Measurements from ENCODE around the gene ACACB.

ACACB gene

DNA sequence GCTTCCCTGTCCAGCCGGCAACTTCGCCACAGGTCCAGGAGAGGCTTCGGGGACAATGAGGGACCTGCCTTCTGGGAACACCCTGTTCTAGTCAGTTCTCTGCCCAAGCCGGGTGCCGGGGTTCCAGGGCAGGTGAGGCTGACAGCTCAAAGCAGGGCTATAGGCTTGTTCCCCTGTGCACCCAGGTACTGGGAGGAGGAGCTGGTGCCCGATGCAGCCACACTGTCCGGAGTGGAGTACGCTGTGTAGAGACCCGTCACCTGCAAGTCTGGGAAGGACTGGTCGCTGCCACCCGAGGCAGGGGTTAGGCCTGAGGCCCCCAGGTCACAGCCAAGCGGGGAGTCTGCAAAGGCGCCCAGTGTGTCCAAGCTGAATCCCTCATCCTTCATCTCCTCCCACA lies 163.1 kb downstream of the ACACB start:
- Histone ChIP-seq H3K9me3 (ENCODE audit: low read length) (no peaks in the 10 kb centered on the region), H3K27me3 (ENCODE audit: insufficient read depth, low read length) (peaks cover 2% of the 10 kb centered on the region), H3K4me3 (ENCODE audit: low read length) (no peak overlapping the region), H3K36me3 (ENCODE audit: insufficient read depth, low read length) (no peaks in the 10 kb centered on the region), H3K4me1 (ENCODE audit: insufficient read depth, low read length) (no peaks in the 10 kb centered on the region), H2AFZ (ENCODE audit: low read depth, low read length) (no peak overlapping the region)

DNA sequence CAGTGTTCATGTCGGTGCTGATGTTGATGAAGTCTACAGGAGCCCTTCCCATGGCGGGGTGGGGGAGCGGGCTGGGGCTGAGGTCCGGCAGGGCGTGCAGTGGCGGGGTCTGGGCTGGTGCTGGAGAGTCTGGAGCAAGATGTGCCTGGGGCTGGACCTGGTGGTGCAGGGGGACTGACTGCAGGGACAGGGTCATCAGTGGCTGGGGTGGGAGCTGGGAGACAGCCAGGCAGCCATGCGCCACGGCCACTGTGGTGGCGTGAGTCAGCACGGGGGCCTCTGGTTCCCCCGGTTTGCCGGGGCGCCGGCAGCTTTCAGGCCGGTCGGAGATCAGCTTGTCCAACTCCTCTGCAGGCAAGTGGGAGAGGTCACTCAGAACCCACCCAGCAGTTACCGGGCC lies 165.1 kb downstream of the ACACB start:
- H3K4me1 ChIP-seq (ENCODE audit: insufficient read depth, low read length), result no peaks in the 10 kb centered on the region
- H3K27me3 ChIP-seq (ENCODE audit: insufficient read depth, low read length), result peaks cover 2% of the 10 kb centered on the region
- H2AFZ ChIP-seq (ENCODE audit: low read depth, low read length), result no peak overlapping the region
- no peaks in the 10 kb centered on the region for H3K36me3 ChIP-seq (ENCODE audit: insufficient read depth, low read length)
- no peak overlapping the region for H3K4me3 ChIP-seq (ENCODE audit: low read length)
- H3K9me3 ChIP-seq (ENCODE audit: low read length), result no peaks in the 10 kb centered on the region

DNA sequence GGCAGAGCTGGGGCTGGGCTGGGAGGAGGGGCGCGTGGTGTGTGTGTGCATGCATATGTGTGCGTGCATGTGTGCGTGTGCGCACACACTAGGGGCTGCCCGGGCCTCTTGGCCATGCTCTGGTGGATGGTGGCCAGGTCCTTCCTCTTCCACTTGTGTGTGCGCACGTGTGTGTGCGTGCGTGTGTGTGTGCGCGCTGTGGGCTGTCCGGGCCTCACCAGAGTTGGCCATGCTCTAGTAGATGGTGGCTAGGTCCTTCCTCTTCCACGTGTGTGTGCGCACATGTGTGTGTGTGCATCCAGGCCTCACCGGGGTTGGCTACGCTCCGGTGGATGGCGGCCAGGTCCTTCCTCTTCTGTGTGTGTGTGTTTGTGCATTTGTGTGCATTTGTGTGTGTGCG lies 168.0 kb downstream of the ACACB start:
- no peaks in the 10 kb centered on the region for H3K4me1 ChIP-seq (ENCODE audit: insufficient read depth, low read length)
- H3K9me3 ChIP-seq (ENCODE audit: low read length), result no peaks in the 10 kb centered on the region
- no peaks in the 10 kb centered on the region for H3K27me3 ChIP-seq (ENCODE audit: insufficient read depth, low read length)
- H3K4me3 ChIP-seq (ENCODE audit: low read length), result no peak overlapping the region
- H3K36me3 ChIP-seq (ENCODE audit: insufficient read depth, low read length), result no peaks in the 10 kb centered on the region
- H2AFZ ChIP-seq (ENCODE audit: low read depth, low read length), result no peak overlapping the region

DNA sequence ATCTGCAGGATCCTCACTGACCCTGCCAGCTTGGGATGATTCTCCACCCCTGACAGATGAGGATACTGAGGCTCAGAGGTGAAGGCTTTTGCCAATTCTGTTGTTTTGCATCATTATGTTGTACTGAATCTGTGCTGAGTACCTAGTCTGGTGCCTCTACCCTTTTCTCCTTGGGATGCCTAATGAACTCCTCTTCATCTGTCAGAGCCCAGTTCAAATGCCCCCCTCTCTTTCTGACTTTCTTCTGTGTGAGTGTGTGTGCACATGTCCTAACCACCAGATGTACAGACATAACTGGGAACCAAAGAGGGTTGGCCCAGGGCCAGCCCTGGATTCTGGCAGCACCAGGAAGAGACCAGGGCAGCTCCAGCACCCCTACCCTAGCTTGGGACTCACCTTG lies 169.9 kb downstream of the ACACB start:
- no peak overlapping the region for H2AFZ ChIP-seq (ENCODE audit: low read depth, low read length)
- H3K4me1 ChIP-seq (ENCODE audit: insufficient read depth, low read length), result peaks cover 8% of the 10 kb centered on the region
- H3K36me3 ChIP-seq (ENCODE audit: insufficient read depth, low read length), result no peaks in the 10 kb centered on the region
- H3K9me3 ChIP-seq (ENCODE audit: low read length), result no peaks in the 10 kb centered on the region
- no peaks in the 10 kb centered on the region for H3K27me3 ChIP-seq (ENCODE audit: insufficient read depth, low read length)
- no peak overlapping the region for H3K4me3 ChIP-seq (ENCODE audit: low read length)

DNA sequence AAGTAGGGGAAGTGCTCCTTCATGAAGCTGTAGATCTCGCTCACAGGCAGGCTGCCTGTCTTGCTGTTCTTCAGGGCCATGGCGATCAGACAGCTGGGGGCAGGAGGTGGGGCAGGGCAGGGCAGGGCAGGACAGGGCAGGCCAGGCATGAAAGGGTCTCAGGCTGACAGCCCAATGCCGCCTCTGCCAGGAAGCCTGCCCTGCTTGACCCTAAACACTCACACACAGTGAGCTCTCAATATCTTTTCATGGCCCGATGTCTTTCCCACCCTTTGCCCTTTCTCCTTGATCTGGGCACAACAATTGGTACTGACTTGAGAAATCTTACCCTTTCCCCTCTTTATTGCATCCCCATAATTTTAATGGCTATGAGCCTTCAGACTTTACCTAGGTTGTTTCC lies 170.3 kb downstream of the ACACB start:
- H3K9me3 ChIP-seq (ENCODE audit: low read length), result no peaks in the 10 kb centered on the region
- no peaks in the 10 kb centered on the region for H3K36me3 ChIP-seq (ENCODE audit: insufficient read depth, low read length)
- H2AFZ ChIP-seq (ENCODE audit: low read depth, low read length), result no peak overlapping the region
- peaks cover 9% of the 10 kb centered on the region for H3K4me1 ChIP-seq (ENCODE audit: insufficient read depth, low read length)
- H3K4me3 ChIP-seq (ENCODE audit: low read length), result no peak overlapping the region
- no peaks in the 10 kb centered on the region for H3K27me3 ChIP-seq (ENCODE audit: insufficient read depth, low read length)

DNA sequence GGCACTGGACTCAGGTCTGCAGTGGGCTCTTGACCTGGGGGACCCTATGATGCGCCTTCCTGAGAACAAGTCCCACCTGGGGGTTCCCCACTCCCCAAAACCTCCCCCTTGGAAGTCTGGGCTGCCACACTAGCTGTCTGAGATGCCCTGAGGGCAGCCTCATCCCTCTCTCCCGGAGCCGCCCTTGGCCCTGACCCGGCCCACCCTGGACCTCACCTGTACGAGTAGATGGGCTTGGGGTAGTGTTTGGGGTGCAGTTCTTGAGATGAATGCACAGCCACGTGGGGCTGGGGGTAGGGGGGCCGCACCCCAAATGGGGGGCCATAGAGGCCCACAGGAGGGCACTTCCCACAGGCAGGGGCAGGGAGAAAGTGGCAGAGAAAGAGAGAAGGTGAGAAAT lies 170.8 kb downstream of the ACACB start:
- Histone ChIP-seq H3K36me3 (ENCODE audit: insufficient read depth, low read length) (no peaks in the 10 kb centered on the region), H3K9me3 (ENCODE audit: low read length) (no peaks in the 10 kb centered on the region), H2AFZ (ENCODE audit: low read depth, low read length) (no peak overlapping the region), H3K4me3 (ENCODE audit: low read length) (no peak overlapping the region), H3K27me3 (ENCODE audit: insufficient read depth, low read length) (no peaks in the 10 kb centered on the region), H3K4me1 (ENCODE audit: insufficient read depth, low read length) (peaks cover 12% of the 10 kb centered on the region)

DNA sequence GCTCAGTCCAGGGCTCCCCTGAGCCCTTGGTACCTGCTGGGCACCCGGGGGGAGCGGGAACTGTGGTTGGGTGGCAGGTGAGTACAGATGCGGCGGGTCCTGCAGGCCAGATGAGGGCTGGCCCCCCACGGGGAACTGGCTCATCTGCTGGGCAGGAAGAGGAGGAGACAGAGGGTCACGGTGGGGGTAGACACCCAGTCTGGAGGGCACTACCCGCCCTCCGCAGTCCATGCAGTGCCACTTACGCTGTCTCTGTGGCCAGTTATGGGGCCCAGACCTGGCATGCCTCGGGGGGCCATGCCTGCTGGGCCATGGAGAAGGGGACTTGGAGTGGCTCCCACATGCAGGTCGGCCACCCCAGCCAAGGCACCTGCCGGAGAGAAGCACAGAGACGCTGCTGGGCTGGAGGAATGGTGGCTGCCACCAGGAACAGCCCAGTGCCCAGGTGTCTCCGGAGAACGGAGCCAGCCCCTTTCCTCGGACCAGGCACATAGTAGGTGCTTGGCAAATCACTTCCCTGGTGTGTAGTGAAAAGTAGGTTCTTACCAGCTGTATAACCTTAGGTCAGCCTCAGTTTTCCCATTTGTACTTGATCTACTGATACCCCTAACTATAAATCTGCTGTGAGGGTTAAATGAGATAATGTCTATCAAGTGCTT lies 171.6 kb downstream of the ACACB start:
- peaks cover 12% of the 10 kb centered on the region for H3K4me1 ChIP-seq (ENCODE audit: insufficient read depth, low read length)

DNA sequence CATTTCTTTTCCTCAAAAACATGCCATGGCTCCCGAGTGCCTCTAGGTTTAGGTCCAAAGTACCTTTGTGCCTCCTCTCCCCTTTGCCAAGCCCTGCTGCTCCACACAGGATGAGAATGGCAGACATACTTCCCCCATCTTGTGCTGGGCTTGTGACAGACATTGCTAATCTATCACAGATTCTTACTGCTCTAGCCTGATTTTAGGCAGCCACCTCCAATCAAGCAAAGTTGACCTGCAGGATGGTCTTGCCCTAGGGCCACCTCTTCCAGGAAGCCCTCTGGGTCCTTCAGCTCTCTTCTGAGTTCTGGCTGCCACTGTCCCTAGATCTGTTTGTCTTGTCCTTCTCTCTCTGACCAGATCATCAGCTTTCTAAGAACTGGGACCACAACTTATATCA lies 172.2 kb downstream of the ACACB start:
- Histone ChIP-seq H3K9me3 (ENCODE audit: low read length) (no peaks in the 10 kb centered on the region), H3K36me3 (ENCODE audit: insufficient read depth, low read length) (no peaks in the 10 kb centered on the region), H2AFZ (ENCODE audit: low read depth, low read length) (no peak overlapping the region), H3K4me1 (ENCODE audit: insufficient read depth, low read length) (peaks cover 12% of the 10 kb centered on the region), H3K27me3 (ENCODE audit: insufficient read depth, low read length) (no peaks in the 10 kb centered on the region), H3K4me3 (ENCODE audit: low read length) (no peak overlapping the region)

More for the DNA sequence above, 171.6 kb downstream of the ACACB start:
- Histone ChIP-seq H3K36me3 (ENCODE audit: insufficient read depth, low read length) (no peaks in the 10 kb centered on the region), H3K9me3 (ENCODE audit: low read length) (no peaks in the 10 kb centered on the region), H3K27me3 (ENCODE audit: insufficient read depth, low read length) (no peaks in the 10 kb centered on the region), H3K4me3 (ENCODE audit: low read length) (no peak overlapping the region), H2AFZ (ENCODE audit: low read depth, low read length) (no peak overlapping the region)

DNA sequence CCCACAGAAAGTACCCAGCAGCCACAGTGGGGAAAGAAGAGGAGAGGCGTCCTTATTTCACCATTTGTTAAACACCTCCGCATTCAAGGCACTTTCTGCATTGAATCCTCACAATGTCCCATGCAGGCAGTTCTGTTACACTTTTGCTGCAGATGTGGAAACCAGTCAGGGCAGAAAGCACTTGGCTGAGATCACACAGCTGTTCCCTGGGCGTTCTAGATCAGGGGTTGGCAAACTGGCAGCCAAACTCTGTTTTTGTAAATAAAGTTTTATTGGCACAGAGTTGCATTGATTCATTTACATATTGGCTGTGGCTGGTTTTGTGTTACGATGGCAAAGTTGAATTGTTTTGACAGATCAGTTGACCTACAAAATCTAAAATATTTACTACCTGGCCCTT lies 172.6 kb downstream of the ACACB start:
- no peak overlapping the region for H3K4me3 ChIP-seq (ENCODE audit: low read length)
- peaks cover 12% of the 10 kb centered on the region for H3K4me1 ChIP-seq (ENCODE audit: insufficient read depth, low read length)
- H3K9me3 ChIP-seq (ENCODE audit: low read length), result no peaks in the 10 kb centered on the region
- no peaks in the 10 kb centered on the region for H3K36me3 ChIP-seq (ENCODE audit: insufficient read depth, low read length)
- no peaks in the 10 kb centered on the region for H3K27me3 ChIP-seq (ENCODE audit: insufficient read depth, low read length)
- H2AFZ ChIP-seq (ENCODE audit: low read depth, low read length), result no peak overlapping the region

DNA sequence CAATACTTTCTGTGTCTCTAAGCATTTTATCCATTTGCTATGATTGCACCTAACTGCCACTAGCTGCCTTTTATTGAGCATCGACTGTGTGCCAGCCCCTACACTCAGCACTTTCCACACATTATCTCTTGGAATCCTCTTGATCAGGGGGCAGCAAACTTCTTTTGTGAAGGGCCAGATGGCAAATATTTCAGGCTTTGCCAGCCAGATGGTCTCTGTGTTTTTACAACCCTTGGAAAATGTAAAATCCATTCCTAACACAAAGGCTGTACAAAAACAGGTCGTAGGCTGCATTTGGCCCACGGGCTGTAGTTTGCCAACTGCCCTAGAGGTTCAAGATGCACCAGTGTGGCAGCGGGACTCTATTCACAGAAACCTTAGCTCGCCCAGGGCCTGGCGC lies 173.2 kb downstream of the ACACB start:
- H3K27me3 ChIP-seq (ENCODE audit: insufficient read depth, low read length), result no peaks in the 10 kb centered on the region
- H3K4me3 ChIP-seq (ENCODE audit: low read length), result no peak overlapping the region
- no peaks in the 10 kb centered on the region for H3K36me3 ChIP-seq (ENCODE audit: insufficient read depth, low read length)
- no peaks in the 10 kb centered on the region for H3K9me3 ChIP-seq (ENCODE audit: low read length)
- no peak overlapping the region for H2AFZ ChIP-seq (ENCODE audit: low read depth, low read length)
- H3K4me1 ChIP-seq (ENCODE audit: insufficient read depth, low read length), result peaks cover 12% of the 10 kb centered on the region

DNA sequence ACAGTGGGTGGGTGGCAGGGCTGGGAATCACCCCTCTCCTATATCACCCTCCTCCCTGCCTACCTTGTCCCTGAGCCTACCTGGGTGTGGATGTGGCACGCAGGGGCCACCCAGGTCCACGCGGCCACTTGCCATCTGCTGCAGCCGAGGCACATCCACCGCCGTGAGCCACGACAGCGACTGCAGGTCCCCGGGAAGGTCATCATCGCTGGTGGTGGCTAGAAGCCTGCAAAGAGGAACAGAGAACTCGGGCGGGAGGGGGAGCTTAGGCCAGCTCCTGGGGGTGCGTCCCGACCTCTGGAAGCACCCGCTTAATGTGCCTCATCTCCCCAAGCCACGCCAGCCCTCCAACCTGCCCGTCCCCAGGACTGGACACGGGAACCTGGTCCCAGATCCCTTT lies 173.7 kb downstream of the ACACB start:
- peaks cover 12% of the 10 kb centered on the region for H3K4me1 ChIP-seq (ENCODE audit: insufficient read depth, low read length)
- no peak overlapping the region for H3K4me3 ChIP-seq (ENCODE audit: low read length)
- no peaks in the 10 kb centered on the region for H3K27me3 ChIP-seq (ENCODE audit: insufficient read depth, low read length)
- no peak overlapping the region for H2AFZ ChIP-seq (ENCODE audit: low read depth, low read length)
- H3K36me3 ChIP-seq (ENCODE audit: insufficient read depth, low read length), result no peaks in the 10 kb centered on the region
- H3K9me3 ChIP-seq (ENCODE audit: low read length), result no peaks in the 10 kb centered on the region

DNA sequence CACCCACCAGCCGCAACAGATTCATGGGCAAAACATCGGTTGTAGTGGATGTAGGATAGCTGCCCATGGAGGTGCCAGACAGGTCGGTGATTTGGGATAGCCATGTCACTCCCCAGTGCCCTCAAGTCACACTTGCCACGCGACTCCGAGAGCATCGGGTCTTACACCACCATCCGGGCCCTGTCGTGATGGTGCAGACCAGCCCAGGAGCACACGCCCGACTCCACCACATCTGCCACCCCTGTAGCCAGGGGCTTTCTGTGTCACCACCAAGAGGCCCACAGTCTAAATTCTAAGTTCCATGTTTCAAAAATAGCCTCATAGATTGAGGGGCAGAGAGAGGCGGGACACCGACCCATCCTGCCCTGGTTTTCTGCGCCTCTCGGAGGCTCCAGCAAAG lies 174.7 kb downstream of the ACACB start:
- Histone ChIP-seq H3K4me1 (ENCODE audit: insufficient read depth, low read length) (peaks cover 12% of the 10 kb centered on the region), H3K4me3 (ENCODE audit: low read length) (peak overlapping the region; percentile 14), H3K36me3 (ENCODE audit: insufficient read depth, low read length) (no peaks in the 10 kb centered on the region), H3K9me3 (ENCODE audit: low read length) (no peaks in the 10 kb centered on the region), H3K27me3 (ENCODE audit: insufficient read depth, low read length) (no peaks in the 10 kb centered on the region), H2AFZ (ENCODE audit: low read depth, low read length) (peak overlapping the region; percentile 14)

DNA sequence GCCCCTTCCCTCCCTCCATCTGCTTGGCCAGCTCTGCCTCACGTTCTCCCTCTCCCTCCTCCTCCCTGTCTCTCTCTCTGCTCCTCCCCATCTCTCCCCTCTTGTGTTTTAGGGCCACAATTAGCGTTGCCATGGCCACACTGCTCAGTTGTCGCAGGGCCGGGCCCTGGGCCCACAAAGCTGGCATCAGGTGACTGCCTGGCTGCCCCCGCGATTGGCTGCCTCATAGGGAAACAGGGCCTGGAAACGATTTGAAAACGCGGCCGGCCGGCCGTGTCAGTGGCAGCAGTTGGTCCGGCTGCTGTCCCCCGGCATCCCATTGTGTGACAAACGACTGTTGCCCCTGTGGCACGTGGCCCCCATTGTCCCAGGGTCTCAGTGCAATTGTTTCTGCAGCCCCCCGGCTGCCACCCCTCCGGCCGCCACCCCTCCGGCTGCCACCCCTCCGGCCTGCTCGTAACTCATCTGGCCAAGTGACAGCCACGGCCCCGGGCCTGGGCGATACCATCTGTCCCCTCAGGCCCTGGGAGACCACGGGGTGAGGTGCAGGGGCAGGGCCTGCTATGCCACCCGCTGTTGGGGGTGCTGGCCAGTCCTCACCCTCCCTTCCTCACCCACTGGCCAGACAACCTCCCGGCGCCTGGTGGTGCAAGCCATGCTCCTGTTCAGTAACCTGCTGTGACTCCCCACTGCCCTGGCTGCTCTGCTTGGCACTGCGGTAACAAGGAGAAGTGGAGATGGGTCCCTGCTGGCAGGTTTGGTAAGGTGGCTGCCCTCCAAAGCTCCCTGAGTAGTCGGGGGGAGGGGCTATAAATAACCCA lies 175.3 kb downstream of the ACACB start:
- Histone ChIP-seq H2AFZ (ENCODE audit: low read depth, low read length) (peak overlapping the region; percentile 14), H3K36me3 (ENCODE audit: insufficient read depth, low read length) (no peaks in the 10 kb centered on the region), H3K4me1 (ENCODE audit: insufficient read depth, low read length) (peaks cover 12% of the 10 kb centered on the region), H3K4me3 (ENCODE audit: low read length) (peak overlapping the region; percentile 14), H3K27me3 (ENCODE audit: insufficient read depth, low read length) (no peaks in the 10 kb centered on the region), H3K9me3 (ENCODE audit: low read length) (no peaks in the 10 kb centered on the region)
